Liver (tissue), 9 donors: Measurements from ENCODE around the gene RGMA. TPM values are rescaled to one million over a fixed set of nuclear protein-coding genes. Genes with fewer than 3 reads are reported as not detected.
A peak's percentile ranks its signal among the peaks of the same experiment; 100 is the strongest.

Experiments used
- DNase-seq: peaks from one replicate; pipeline ENCODE4 v3.0.0-alpha.2; 2017; ENCODE audit warnings: low spot score
- H3K27ac ChIP-seq, 2 donors: one replicate each; pipeline ENCODE4 v1.7.0; 2013; ENCODE audit warnings: inconsistent platforms in 2 of 2, low read length in 2 of 2, control low read depth in 1 of 2, low read depth in 1 of 2, mild to moderate bottlenecking in 1 of 2
- H3K27me3 ChIP-seq, 4 donors: one replicate each; pipeline versions ENCODE4 v1.6.1 to v1.7.0; 2013; ENCODE audit warnings: low read length in 3 of 4, inconsistent platforms in 1 of 4, mild to moderate bottlenecking in 1 of 4, moderate library complexity in 1 of 4; ENCODE audit not compliant: control insufficient read depth in 4 of 4, insufficient read depth in 4 of 4
- H3K36me3 ChIP-seq, 4 donors: one replicate each; pipeline versions ENCODE4 v1.6.1 to v1.7.0; 2013; ENCODE audit warnings: low read length in 3 of 4, mild to moderate bottlenecking in 3 of 4, low read depth in 1 of 4, moderate library complexity in 1 of 4; ENCODE audit not compliant: control insufficient read depth in 4 of 4, insufficient read depth in 3 of 4
- H3K4me1 ChIP-seq, 4 donors: one replicate each; pipeline versions ENCODE4 v1.6.1 to v1.7.0; 2013; ENCODE audit warnings: low read length in 3 of 4, mild to moderate bottlenecking in 3 of 4, moderate library complexity in 1 of 4; ENCODE audit not compliant: control insufficient read depth in 4 of 4, insufficient read depth in 4 of 4
- H3K4me3 ChIP-seq, 3 donors: one replicate each; pipeline versions ENCODE4 v1.6.1 to v1.7.0; 2013; ENCODE audit warnings: low read length in 3 of 3, control low read depth in 1 of 3, low read depth in 1 of 3, mild to moderate bottlenecking in 1 of 3
- H3K9ac ChIP-seq, 2 donors: one replicate each; pipeline ENCODE4 v1.7.0; 2013; ENCODE audit warnings: low read length in 2 of 2, mild to moderate bottlenecking in 2 of 2, moderate library complexity in 2 of 2, control low read depth in 1 of 2, low read depth in 1 of 2
- H3K9me3 ChIP-seq, 4 donors: one replicate each; pipeline versions ENCODE4 v1.6.1 to v1.7.0; 2013; ENCODE audit warnings: low read length in 3 of 4; ENCODE audit not compliant: control insufficient read depth in 4 of 4
- CTCF ChIP-seq: fragments of 150-350 bp; IDR thresholded peaks from 2 replicates; pipeline ENCODE4 v1.5.1; 2017; ENCODE audit warnings: improper control_type of control experiment, low read depth, low read length; ENCODE audit not compliant: missing input control
- EGR1 ChIP-seq, 2 donors: IDR thresholded peaks; 2 replicates each; pipeline ENCODE4 v1.6.1; 2016 to 2018; ENCODE audit warnings: antibody characterized with exemption in 2 of 2, low read depth in 2 of 2
- FOXA2 ChIP-seq: IDR thresholded peaks from 2 replicates; pipeline ENCODE4 v1.6.1; 2016; ENCODE audit warnings: antibody characterized with exemption
- GABPA ChIP-seq, 2 donors: IDR thresholded peaks in 1 of 2; conservative IDR thresholded peaks in 1 of 2; 2 replicates each; pipeline ENCODE4 v1.6.1; 2016; ENCODE audit warnings: antibody characterized with exemption in 2 of 2, mild to moderate bottlenecking in 1 of 2, moderate library complexity in 1 of 2
- HNF4A ChIP-seq, 2 donors: conservative IDR thresholded peaks; 2 replicates each; pipeline ENCODE4 v1.6.1; 2016; ENCODE audit warnings: antibody characterized with exemption in 2 of 2, mild to moderate bottlenecking in 2 of 2
- HNF4G ChIP-seq: IDR thresholded peaks from 2 replicates; pipeline ENCODE4 v1.6.1; 2016; ENCODE audit warnings: antibody characterized with exemption
- JUND ChIP-seq, 2 donors: IDR thresholded peaks; 2 replicates each; pipeline ENCODE4 v1.6.1; 2016; ENCODE audit warnings: antibody characterized with exemption in 2 of 2
- MAX ChIP-seq: IDR thresholded peaks from 2 replicates; pipeline ENCODE4 v1.6.1; 2016; ENCODE audit warnings: antibody characterized with exemption
- NR2F2 ChIP-seq: IDR thresholded peaks from 2 replicates; pipeline ENCODE4 v1.6.1; 2016; ENCODE audit warnings: antibody characterized with exemption
- RAD21 ChIP-seq, 2 donors: IDR thresholded peaks; 2 replicates each; pipeline ENCODE4 v1.6.1; 2016; ENCODE audit warnings: antibody characterized with exemption in 2 of 2, mild to moderate bottlenecking in 2 of 2
- REST ChIP-seq: IDR thresholded peaks from 2 replicates; pipeline ENCODE4 v1.6.1; 2016; ENCODE audit warnings: antibody characterized with exemption, mild to moderate bottlenecking
- RXRA ChIP-seq, 2 donors: IDR thresholded peaks; 2 replicates each; pipeline ENCODE4 v1.6.1; 2017 to 2018; ENCODE audit warnings: antibody characterized with exemption in 2 of 2, mild to moderate bottlenecking in 1 of 2
- SP1 ChIP-seq: IDR thresholded peaks from 2 replicates; pipeline ENCODE4 v1.6.1; 2018; ENCODE audit warnings: antibody characterized with exemption, mild to moderate bottlenecking
- TAF1 ChIP-seq: conservative IDR thresholded peaks from 2 replicates; pipeline ENCODE4 v1.6.1; 2016; ENCODE audit warnings: antibody characterized with exemption, mild to moderate bottlenecking
- ZBTB33 ChIP-seq: IDR thresholded peaks from 2 replicates; pipeline ENCODE4 v1.6.1; 2016; ENCODE audit warnings: antibody characterized with exemption
- WGBS: extraction: QIAGEN DNeasy Blood & Tissue Kit; methylation state at CpG from one replicate; pipeline ENCODE4 v1.1.7; 2013; 5-methylcytosine and 5-hydroxymethylcytosine counted together
- polyA plus RNA-seq, 2 donors: library from polyadenylated mRNA; stranded (reverse) in 1 of 2; unstranded in 1 of 2; fragments of 200-250 nt in 1 of 2; fragments of >200 nt in 1 of 2; fragmentation: Nextera tagmentation in 1 of 2; extraction: Ambion mirVana in 1 of 2; gene quantifications; one replicate each; pipeline versions ENCODE4 v1.2.1 to v1.2.3, GENCODE V29; 2013 to 2015
- total RNA-seq, 2 donors: library from RNA; depleted of rRNA; stranded (reverse); fragments of >200 nt; gene quantifications; one replicate each; pipeline ENCODE4 v1.2.3, GENCODE V29; 2014
- donor health status: healthy.
- donor health status: healthy.
- donor health status: healthy.
- donor health status: healthy.
- donor health status: healthy.

The RGMA gene
- total and polyA plus RNA-seq, 4 donors = 0.15 to 0.33 (median 0.18) TPM; not detected in 1

- WGBS = 2% methylated on average over 85 of the region's 85 CpGs
- DNase-seq = no peak
- peaks cover 3 to 25% (median 14%) of the 10 kb centered on the region in 4 donors for H3K27me3 ChIP-seq
- H3K36me3 ChIP-seq = no peaks in the 10 kb centered on the region
- no peak overlapping the region for H3K27ac ChIP-seq
- peaks cover 0 to 13% (median 8%) of the 10 kb centered on the region in 4 donors for H3K4me1 ChIP-seq
- H3K4me3 ChIP-seq = peak overlapping the region in 1 of 3 donors; percentile 44
- H3K9me3 ChIP-seq = no peaks in the 10 kb centered on the region
- no peak for TF ChIP-seq RXRA (IDR thresholded peaks at IDR 0.05)
- no peak for TF ChIP-seq GABPA (IDR thresholded peaks at IDR 0.05 in 1 of 2, conservative IDR thresholded peaks at IDR 0.05 in 1 of 2)
- TF ChIP-seq REST = no peak
- no peak for TF ChIP-seq HNF4G
- TF ChIP-seq SP1 = no peak
- H3K9ac ChIP-seq = no peak overlapping the region
Measured at GRCh38 chr15:93088200-93088980, 621 bp downstream of the RGMA start.

GRCh38 chr15:93087825-93088199 lies 1.2 kb downstream of the RGMA start:
- Histone ChIP-seq H3K9me3 (no peaks in the 10 kb centered on the region), H3K4me3 (peak overlapping the region in 1 of 3 donors; percentile 44), H3K36me3 (no peaks in the 10 kb centered on the region), H3K27ac (no peak overlapping the region), H3K4me1 (peaks cover 0 to 13% (median 8%) of the 10 kb centered on the region in 4 donors), H3K9ac (no peak overlapping the region), H3K27me3 (peaks cover 3 to 25% (median 12%) of the 10 kb centered on the region in 4 donors)
- DNase-seq = peak; percentile 66
- TF ChIP-seq NR2F2 (no peak), RAD21 (IDR thresholded peaks at IDR 0.05) (peak; percentile 76 to 81), CTCF (peak; percentile 70), TAF1 (no peak)
- 3% methylated on average over 14 of the region's 14 CpGs for WGBS

- H3K4me1 ChIP-seq = peaks cover 0 to 13% (median 8%) of the 10 kb centered on the region in 4 donors
- H3K36me3 ChIP-seq = no peaks in the 10 kb centered on the region
- no peak for DNase-seq
- H3K9me3 ChIP-seq = no peaks in the 10 kb centered on the region
- H3K4me3 ChIP-seq = no peak overlapping the region
- no peak overlapping the region for H3K9ac ChIP-seq
- H3K27me3 ChIP-seq = peaks cover 3 to 23% (median 11%) of the 10 kb centered on the region in 4 donors
- 53% methylated on average over 2 of the region's 2 CpGs for WGBS
- H3K27ac ChIP-seq = no peak overlapping the region
- TF ChIP-seq NR2F2 (no peak), ZBTB33 (no peak), EGR1 (IDR thresholded peaks at IDR 0.05; ENCODE audit: low read depth in 2 of 2) (no peak), REST (no peak), HNF4A (conservative IDR thresholded peaks at IDR 0.05) (no peak), JUND (IDR thresholded peaks at IDR 0.05) (no peak), RXRA (IDR thresholded peaks at IDR 0.05) (no peak), FOXA2 (no peak), MAX (no peak), TAF1 (no peak), RAD21 (IDR thresholded peaks at IDR 0.05) (no peak), SP1 (no peak), GABPA (IDR thresholded peaks at IDR 0.05 in 1 of 2, conservative IDR thresholded peaks at IDR 0.05 in 1 of 2) (no peak)
Measured at GRCh38 chr15:93086791-93087190, 2.2 kb downstream of the RGMA start.
